Testis (tissue), 2 donors: ENCODE measurements around the gene ZNF680.

Experiments
- CTCF ChIP-seq, 3 experiments: fragments of 450-650 bp in 2 of 3; fragments of 200-600 bp in 1 of 3; sonication (generic) in 1 of 3; IDR thresholded peaks; one replicate each; pipeline ENCODE4 v1.5.1; 2016 to 2019; ENCODE audit warnings: antibody characterized with exemption in 3 of 3, mild to moderate bottlenecking in 2 of 3, moderate library complexity in 1 of 3
- POLR2A ChIP-seq: fragments of 450-650 bp; IDR thresholded peaks from one replicate; pipeline ENCODE4 v1.6.1; 2017; ENCODE audit warnings: antibody characterized with exemption, mild to moderate bottlenecking, moderate library complexity

GRCh38 chr7:64606385-64606784 is 43.5 kb upstream of the ZNF680 start:
- TF ChIP-seq CTCF (IDR thresholded peaks at IDR 0.05) (no peak), POLR2A (no peak)
